ENCODE data around the gene MED13. TPM values are rescaled to one million over a fixed set of nuclear protein-coding genes. Genes with fewer than 3 reads are reported as not detected.

The MED13 gene
- total RNA-seq, 4 donors from 2014 or later, result 54.2 to 83.6 (median 61.8) TPM

DNA sequence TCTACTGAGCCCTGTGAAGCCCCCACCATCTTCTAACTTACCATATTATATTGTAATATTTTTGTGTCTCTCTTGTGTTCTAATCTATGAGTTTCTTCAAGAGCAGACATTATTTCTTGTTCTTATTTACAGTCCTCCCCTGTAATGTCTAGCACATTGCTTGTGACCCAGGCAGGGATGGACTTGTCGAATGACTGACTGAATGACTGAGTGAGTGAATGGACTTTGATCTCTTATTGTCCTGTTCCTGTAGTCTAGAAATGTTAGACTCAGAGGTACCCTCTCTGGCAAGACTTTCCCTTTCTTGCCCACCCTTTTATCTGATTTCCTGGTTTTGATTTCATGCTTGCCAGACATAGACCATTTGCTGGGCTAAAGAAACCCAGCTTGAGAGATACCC is 35.0 kb upstream of the MED13 start:
- intact Hi-C loops (cut with DNase I; ENCODE audit: low total_unique reads), result no loop called here
- DNase-seq (ENCODE audit: low spot score in 2 of 2), result no peak
- 88 to 90% methylated on average over 1 of the region's 1 CpG for WGBS, 2 donors
- no peak overlapping the region for H3K4me3 ChIP-seq (ENCODE audit: low read depth, poor library complexity, severe bottlenecking)
- TF ChIP-seq, protein P1, sequence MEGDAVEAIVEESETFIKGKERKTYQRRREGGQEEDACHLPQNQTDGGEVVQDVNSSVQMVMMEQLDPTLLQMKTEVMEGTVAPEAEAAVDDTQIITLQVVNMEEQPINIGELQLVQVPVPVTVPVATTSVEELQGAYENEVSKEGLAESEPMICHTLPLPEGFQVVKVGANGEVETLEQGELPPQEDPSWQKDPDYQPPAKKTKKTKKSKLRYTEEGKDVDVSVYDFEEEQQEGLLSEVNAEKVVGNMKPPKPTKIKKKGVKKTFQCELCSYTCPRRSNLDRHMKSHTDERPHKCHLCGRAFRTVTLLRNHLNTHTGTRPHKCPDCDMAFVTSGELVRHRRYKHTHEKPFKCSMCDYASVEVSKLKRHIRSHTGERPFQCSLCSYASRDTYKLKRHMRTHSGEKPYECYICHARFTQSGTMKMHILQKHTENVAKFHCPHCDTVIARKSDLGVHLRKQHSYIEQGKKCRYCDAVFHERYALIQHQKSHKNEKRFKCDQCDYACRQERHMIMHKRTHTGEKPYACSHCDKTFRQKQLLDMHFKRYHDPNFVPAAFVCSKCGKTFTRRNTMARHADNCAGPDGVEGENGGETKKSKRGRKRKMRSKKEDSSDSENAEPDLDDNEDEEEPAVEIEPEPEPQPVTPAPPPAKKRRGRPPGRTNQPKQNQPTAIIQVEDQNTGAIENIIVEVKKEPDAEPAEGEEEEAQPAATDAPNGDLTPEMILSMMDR (IDR thresholded peaks at IDR 0.05), result no peak
- TF ChIP-seq POLR2A (IDR thresholded peaks at IDR 0.05), result no peak

DNA sequence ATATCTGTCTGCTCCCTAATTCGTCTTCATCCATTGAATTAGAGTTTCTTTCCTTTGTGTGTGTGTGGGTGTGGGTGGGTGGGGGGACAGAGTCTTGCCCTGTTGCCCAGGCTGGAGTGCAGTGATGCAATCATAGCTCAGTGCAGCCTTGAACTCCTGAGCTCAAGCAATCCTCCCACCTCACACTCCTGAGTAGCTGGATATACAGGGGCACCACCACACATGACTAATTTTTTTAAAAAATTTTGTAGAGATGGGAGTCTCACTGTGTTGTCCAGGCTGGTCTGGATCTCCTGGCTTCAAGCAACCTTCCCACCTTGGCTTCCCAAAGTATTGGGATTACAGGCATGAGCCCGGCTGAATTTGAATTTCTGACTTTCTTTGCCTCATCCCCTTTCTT is 34.5 kb upstream of the MED13 start:
- H3K4me3 ChIP-seq (ENCODE audit: low read depth, poor library complexity, severe bottlenecking), result no peak overlapping the region
- 78 to 94% methylated on average over 2 of the region's 2 CpGs for WGBS, 2 donors
- peak in 1 of 2 donors; percentile 39 for DNase-seq (ENCODE audit: low spot score in 2 of 2)
- intact Hi-C loops (cut with DNase I; ENCODE audit: low total_unique reads), result no loop called here
- TF ChIP-seq POLR2A (IDR thresholded peaks at IDR 0.05), result no peak
- TF ChIP-seq, protein P1 (IDR thresholded peaks at IDR 0.05), result no peak

DNA sequence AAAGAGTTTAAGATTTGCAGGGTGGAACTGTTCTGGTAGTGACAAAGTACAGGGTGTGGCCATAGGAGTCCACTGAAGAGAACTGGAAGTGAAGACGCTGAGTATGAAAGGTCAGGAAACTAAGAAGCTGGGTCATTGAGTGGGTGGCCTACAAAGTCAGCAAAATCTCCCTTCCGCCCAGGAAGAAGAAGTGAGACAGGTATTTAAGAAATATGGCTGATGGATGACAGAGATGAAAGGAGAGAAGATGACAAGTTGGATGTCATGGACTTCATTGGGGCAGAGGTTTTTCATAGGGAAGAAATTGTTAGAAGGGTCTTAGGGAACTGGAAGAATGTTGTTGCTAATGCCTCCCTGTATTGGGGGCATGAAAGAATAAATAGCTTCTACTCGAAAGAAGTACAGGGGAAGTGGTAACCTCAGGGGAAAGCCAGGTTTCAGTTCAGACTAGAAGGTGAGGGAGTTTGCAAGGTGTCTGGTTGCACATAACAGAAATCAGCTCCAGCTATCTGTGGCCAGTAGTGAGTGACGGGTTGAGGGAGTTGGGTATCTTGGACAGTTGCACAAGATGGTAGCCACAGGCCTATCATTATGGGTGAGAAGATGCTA is 33.6 kb upstream of the MED13 start:
- DNase-seq (ENCODE audit: low spot score in 2 of 2), result peak in 1 of 2 donors; percentile 15
- intact Hi-C loops (cut with DNase I; ENCODE audit: low total_unique reads), result no loop called here

DNA sequence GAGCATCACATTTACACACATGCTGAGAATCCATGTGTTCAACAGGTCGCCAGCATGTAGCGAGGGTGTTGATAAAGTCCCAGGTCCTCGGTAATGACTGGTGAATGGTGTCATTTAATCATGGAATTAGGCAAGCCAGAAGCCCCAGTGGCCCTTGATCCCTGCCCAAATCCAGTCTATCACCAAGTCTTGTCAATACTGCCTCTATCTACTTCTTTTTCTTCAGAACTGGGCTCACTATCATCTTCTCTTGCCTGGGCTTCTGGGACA is 31.3 kb upstream of the MED13 start:
- H3K4me3 ChIP-seq (ENCODE audit: low read depth, poor library complexity, severe bottlenecking), result no peak overlapping the region
- 84 to 86% methylated on average over 3 of the region's 3 CpGs for WGBS, 2 donors
- intact Hi-C loops (cut with DNase I; ENCODE audit: low total_unique reads), result no loop called here
- DNase-seq (ENCODE audit: low spot score in 2 of 2), result peak in 1 of 2 donors; percentile 13
- TF ChIP-seq POLR2A (IDR thresholded peaks at IDR 0.05), result no peak
- TF ChIP-seq, protein P1 (IDR thresholded peaks at IDR 0.05), result no peak

More for the DNA sequence above, 33.6 kb upstream of the MED13 start:
- no peak overlapping the region for H3K4me3 ChIP-seq (ENCODE audit: low read depth, poor library complexity, severe bottlenecking)
- TF ChIP-seq POLR2A (IDR thresholded peaks at IDR 0.05), result no peak
- TF ChIP-seq, protein P1 (IDR thresholded peaks at IDR 0.05), result no peak
- 83 to 89% methylated on average over 4 of the region's 4 CpGs for WGBS, 2 donors

DNA sequence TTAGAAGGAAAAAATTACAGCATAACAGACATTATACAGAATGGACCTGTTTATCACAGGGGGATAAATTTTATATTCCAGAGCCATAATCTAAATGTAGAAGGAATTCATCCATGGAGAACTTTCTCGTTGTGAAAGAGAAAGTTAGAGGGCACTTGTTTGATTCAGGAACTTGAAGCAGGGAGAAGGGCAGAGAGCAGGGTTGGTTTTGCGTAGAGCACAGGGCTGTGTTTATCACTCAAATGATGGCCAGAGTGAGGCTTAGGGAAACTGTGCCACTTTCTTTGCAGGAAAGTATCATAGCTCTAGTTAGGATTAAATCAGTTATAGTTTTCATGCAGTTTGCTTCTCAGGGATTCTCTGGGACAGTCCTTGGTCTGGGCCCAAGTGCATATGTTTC is 29.1 kb upstream of the MED13 start:
- WGBS, 2 donors, result 31 to 38% methylated on average over 2 of the region's 2 CpGs
- intact Hi-C loops (cut with DNase I; ENCODE audit: low total_unique reads), result no loop called here

More for the DNA sequence above, 29.1 kb upstream of the MED13 start:
- no peak overlapping the region for H3K4me3 ChIP-seq (ENCODE audit: low read depth, poor library complexity, severe bottlenecking)
- DNase-seq (ENCODE audit: low spot score in 2 of 2), result peak in 1 of 2 donors; percentile 25
- TF ChIP-seq, protein P1 (IDR thresholded peaks at IDR 0.05), result no peak
- TF ChIP-seq POLR2A (IDR thresholded peaks at IDR 0.05), result no peak
